ENCODE measurements around the gene PDE5A.
A peak's percentile ranks its signal among the peaks of the same experiment; 100 is the strongest.
"Not testable (repeated sequence)": the region's sequence is repeated elsewhere in the genome, so short reads cannot be mapped to it uniquely, and the experiment has no call there.

PDE5A gene

DNA sequence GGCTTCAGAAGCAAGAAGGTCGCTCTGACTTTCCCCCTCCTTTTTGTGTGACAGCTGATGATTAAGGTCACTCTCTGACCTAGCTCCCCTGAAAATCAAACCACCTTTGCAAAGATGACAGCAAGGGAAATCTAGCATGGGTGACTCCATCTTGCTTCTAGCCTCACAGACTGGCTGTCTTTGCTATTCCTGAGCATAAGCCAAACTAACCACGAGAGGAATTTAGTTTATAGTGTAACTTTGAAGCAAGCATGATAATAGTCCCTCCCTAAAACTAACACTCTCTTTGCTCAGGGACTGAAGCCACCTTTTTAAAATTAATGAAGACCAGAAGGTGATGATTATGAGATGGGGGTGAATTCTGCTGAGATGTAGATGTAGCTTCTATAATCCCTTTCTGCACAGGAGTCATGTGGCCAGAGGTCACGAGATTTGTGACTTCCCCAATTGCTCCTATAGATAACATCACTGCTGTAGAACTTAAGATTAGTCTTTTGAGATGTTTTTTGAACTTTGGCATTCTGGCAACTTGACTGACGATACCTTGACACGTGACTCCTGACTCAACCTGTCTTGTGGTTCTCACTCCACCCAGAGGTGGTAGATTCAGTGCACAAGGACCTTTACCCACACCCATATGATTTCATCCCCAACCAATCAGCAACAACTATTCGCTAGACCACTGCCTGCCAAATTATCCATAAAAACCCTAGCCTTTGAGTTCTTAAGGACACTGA lies 14.9 kb upstream of the PDE5A start:
- FAIRE-seq: no peak

DNA sequence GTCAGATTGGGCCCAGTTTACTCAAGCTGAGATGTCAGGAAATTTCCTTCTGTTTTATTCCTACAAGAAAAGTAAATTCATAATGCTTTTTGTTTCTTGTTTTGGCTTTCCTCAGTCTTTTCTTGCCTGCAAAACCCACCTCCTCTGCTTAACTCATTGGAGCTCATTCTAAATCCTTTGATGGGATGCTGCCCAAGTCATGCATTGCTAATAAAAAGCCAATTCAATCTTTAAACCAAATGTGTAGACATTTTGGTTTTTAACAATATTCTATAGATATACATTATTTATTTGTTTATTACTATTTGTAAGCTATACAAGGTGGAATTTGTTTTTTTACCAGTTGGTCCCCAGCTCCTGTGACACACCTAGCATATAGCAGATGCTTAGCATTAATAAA lies 13.2 kb upstream of the PDE5A start:
- FAIRE-seq: no peak

DNA sequence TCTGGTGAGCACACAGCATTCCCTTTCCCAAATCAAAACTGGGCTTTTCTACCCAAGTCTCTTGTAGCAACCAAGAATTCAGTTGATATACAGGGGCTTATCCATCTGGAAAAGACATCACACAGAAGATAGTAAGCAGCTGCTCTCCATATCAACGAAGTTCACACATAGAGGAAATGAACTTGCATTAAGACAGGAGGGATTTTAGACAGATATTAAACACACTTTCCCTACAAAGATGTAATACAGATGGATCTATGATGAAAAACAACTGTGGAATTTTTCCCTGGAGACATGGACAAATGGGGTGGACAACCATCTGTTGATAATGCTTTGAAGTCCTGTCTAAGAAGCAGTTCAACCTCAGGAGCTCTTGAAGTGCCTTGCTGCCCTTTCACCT lies 9.8 kb upstream of the PDE5A start:
- no peak for FAIRE-seq

DNA sequence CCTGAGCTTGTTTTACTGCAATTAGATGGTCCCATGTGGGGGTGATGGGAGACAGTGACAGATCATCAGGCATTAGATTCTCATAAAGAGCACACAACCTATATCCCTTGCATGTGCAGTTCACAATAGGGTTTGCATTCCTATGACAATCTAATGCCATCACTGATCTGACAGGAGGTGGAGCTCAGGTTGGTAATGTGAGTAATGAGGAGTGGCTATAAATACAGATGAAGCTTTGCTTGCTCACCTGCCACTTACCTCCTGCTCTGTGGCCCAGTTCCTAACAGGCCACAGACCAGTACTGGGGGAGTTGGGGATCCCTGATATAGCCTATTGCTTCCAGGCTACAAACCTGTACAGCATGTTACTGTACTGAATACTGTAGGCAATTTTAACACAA lies 8.2 kb upstream of the PDE5A start:
- FAIRE-seq: not testable (repeated sequence)

DNA sequence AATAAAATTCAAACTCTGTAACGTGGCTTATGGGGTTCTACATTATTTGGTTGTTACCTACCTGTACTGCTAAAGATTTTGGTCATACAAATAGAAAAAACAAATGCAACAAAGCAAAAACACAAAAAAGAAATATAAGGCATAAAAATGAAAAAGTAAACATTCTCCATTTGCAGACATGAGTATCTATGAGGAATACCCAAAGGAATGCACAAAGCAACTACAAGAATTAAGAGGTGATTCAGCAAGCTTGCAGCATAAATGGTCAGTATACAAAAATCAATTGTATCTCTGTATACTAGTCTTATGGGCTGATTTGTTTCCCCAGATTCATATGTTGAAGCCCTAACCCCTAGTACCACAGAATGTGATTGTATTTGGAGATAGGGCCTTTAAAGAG lies 3.6 kb upstream of the PDE5A start:
- FAIRE-seq: no peak

DNA sequence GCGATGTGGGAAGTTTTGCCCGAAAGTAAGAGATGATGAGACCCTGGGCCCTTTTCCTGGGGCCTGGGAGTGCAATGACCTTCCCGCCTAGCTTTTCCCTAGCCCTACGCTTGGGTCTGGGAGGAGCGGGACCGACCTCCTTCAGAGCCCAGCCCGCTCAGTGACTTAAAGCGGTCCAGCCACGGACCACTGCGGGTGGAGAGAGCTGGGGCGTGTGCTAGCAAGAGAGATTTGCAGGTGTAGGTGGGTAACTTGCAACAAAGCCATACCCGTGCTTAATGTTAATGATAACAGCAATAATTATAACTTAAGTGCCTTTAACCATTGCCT lies 503 bp upstream of the PDE5A start:
- no peak for FAIRE-seq

DNA sequence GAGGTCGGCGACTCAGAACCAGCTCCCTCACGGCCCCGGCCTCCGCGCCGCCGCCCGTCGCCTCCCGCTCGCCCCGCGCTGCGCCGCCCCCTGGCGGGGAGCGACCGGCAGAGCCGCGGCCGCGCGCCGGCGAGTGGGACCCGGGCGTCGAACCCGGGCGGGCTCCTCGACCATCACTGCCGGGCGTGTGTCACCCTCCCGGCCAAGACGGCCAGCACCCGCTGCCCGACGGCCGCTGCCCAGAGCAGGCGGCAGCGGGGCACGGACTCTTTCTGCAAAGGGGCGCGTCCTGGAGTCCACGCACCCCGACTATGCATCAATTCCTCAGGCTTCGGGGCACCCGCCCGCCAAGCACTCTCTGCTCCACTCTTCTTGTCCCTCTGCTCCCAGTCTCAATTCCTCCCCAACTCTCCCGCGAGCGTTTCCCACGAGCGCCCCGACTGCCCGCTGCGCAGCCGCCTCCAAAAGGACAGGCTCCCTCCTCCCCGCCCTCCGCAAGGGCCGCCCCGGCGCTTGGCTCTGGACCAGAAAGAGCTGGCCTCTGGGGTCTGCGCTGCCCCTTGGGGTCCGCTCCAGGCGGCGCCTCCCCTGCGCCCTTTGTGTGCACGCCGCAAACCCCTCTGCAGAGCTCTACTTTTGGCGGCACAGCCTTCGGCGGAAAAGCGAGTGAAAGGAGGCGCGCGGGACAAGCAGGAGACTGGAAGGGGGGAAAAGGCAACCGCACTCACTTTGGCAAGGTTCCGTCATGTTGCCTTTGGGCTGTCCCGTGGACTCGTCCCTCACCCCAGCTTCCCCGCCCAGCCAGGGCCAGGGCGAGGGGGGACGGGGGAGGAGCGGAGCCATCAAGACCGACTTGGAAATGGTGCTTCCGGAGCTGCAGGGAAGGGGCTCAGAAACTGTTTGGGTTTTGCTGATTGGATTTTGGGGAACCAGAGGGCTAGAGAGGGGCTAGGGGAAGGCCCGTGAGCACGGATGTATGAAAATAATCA lies 1.0 kb downstream of the PDE5A start:
- FAIRE-seq: no peak

DNA sequence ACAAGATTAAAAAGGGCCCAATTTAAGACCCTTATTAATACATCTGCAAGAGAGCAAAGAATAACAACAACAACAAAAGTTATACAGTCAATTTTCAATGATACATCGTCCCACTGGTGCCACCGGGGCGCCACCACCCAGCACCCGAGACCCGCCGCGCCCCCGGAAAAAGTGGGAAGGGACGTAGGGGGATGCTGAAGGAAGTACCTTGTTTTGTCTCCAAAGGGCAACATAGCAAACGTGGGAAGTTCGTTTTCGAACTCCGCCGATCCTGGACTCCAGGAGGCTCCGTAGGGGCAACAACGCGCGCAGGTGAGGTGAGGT lies 1.7 kb downstream of the PDE5A start:
- FAIRE-seq: no peak

DNA sequence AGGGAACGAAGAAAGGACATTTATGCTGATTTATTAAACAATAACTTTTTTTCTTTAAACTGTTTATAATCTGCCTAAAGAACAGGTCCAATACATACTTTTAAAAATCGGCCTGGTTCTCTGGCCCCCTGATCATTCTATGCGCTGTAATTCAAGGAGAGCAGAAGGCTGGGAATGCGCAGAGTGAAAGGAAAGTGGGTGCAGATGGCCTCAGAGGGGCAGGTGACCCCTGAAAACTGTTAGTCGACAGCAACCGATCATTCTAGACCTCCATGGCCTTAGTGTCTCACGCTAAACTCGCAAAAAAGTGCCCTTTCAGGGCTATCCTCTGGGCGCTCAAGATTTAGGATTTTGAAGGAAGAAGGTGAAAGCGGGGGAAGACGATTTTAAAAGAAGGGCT lies 2.2 kb downstream of the PDE5A start:
- no peak for FAIRE-seq

DNA sequence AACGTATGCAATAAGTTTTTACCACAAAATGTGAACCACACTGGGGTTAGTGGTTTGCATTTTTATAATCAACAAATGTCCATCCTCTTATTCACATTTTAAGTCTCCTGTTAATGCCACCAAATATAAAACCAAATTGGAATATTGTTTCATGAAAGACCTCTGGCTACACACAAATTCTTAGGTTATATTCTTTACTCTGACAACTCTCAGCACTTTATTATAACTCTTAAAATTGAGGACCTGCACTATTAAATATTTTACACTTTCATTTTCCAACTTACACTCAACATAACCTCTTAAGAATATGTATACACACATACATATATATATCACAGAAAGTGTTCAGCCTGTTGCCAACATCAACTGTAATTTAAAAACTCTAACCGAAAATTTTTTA lies 2.8 kb downstream of the PDE5A start:
- no peak for FAIRE-seq

DNA sequence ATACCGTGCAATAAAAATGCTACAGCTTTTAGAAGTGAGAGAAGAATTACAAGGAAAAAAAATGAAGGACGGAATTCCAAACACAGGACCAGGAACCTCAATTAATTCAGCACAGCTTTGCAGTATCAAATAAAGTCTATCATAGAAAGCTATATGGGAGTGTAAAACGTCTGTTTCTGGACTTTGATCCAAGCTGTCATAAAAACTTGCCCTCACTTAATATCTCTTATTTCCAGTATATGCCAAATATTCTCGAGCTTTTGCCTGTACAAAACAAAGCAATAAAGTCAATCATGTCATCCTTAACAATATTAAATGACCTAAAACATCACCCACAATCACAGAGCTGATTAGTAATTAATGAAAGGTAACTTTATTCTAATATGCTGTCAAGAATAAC lies 4.2 kb downstream of the PDE5A start:
- peak; percentile 61 for FAIRE-seq

DNA sequence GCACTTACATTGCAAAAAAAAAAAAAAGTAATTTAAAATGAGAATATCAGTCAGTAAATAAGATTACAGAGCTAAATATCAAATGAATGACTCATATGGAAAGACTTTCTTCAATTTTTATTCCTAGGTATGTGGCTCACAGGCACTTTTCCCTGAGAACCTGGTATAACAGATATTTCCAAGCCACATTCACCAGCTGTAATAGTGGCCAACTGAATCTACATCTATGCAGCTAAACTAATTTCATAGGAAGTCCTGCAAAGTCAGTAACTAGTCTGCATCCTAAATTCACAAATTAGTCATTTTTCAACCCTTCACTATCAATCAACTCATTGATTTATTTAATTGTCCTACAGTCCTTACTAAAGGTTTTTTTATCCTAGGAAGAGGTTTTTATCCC lies 5.6 kb downstream of the PDE5A start:
- no peak for FAIRE-seq

DNA sequence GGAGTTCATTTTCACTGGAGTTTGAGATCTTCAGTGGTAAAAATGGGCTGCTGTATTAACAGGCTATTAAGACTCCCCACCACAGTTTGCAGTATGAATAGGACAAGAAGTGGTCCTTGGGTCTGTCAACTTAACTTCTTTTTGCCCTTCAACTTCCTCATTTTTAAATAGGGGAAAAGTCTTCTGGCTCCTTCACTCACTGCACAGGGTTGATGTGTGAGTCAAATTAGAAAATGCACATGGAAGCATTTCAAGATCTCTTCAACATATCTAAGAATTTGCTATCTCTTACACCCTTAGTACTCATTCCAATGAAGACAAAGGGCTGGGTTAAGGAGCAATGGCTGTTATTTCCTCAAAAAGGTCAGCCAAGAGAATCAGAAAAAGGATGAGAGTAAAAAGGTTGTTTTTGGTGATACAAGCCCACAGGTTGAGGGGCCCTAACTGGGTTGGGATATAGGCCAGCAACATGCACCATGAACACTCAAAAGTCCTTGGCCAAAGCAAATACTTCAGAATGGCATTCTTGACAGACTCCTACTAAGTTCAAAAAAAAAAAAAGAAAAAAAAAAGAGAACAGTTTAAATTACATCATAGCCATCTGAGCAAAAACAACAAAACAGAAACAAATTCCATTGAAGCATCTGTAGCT lies 13.4 kb downstream of the PDE5A start:
- no peak for FAIRE-seq

DNA sequence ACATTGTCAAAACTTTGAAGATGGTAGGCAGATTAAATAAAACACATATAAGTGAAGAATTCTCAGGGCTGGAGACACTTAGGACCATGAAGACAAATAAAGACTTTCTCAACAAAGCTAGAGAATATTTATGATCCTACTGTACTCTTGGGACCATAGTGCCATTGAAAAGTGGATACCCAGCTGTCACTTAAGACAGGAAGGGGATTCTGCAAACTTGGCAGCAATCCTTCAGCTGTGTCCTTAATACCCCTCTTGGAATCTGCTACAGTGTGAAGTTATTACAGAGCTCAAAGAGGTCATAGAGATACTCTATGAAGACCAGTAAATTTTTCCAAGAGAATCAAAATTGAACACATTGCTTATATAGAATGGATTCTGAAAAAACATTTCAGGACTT lies 24.3 kb downstream of the PDE5A start:
- FAIRE-seq: no peak

DNA sequence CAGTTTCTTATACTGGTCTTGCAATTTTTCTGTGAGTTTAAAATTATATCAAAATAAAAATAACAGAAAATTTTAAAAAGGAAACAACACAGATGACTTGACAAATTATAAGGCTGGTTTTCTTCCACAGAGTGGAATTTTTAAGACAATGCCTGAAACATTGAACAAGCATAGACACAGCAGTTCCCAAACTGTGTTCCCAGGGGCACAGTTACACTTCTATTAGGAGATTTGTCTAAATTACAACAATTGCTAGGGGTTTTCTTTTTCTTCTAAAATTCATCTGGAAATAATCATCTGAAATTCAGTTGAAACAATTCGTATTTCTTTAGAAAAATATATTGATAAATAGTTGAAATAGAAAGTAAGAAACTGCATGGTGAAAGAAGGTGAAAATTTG lies 26.2 kb downstream of the PDE5A start:
- FAIRE-seq: no peak

DNA sequence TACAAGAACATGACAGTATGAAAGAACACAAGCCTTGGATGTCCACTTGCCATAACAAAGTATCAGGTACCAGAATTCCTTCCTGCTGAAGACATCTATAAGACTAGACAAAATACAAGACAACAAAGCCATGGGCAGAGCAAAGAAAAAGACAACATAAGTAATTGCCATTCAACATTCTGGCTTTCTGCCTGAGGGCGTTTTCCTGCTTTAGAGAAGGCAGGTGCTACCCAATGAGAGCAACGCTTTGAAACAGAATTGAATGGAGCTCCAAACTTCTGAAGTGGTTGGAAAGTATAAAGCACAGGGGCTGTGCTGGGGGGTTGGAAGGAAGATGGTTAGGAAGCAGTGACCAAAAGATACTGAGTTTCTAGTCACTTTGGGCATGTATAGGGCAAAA lies 30.1 kb downstream of the PDE5A start:
- no peak for FAIRE-seq

DNA sequence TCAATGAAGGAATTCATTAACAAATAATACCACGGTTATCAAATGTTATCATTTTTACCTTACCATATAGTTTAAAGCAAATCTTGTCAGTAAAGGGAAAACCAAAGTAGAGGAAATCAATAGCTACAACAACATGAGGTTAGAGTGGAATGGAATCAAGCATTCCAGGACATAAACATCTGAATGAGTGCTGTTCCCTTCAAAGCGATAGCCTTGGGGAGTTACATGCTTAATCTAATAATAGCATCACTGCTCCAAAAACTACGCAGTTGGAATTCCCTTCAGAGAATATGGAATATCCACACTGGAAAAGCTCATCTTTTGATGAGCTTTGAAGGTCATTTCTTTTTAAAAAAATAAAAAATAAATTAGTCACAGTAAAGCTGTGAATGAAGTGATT lies 31.2 kb downstream of the PDE5A start:
- FAIRE-seq: no peak

DNA sequence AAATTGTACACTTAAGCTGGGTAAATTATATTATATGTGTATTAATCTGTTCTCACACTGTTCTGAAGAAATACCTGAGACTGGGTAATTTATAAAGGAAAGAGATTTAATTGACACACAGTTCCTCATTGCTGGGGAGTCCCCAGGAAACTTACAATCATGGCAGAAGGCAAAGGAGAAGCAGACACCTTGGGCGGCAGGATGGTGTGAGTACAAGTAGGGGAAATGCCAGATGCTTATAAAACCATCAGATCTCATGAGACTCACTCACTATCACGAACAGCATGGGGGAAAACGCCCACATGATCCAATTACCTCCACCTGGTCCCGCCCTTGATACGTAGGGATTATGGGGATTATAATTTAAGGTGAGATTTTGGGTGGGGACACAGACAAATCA lies 34.9 kb downstream of the PDE5A start:
- no peak for FAIRE-seq

DNA sequence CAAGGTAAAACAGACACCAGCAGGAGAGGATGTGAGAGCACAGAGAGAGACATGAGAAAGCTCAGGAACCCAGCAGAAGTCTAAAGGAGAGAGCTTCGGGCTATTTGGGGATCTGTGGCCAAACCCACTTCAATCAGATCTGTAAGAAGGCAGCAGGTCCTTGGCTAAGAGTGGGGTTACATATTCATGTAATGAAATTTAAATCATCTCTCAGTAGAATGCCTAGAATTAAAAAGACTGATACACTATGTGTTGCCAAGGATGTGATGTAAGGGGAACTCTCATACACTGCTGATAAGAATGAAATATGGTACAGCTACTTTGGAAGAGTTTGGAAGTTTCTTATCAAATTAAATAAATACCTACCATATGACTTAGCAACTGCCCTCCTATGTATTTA lies 35.8 kb downstream of the PDE5A start:
- FAIRE-seq: no peak

DNA sequence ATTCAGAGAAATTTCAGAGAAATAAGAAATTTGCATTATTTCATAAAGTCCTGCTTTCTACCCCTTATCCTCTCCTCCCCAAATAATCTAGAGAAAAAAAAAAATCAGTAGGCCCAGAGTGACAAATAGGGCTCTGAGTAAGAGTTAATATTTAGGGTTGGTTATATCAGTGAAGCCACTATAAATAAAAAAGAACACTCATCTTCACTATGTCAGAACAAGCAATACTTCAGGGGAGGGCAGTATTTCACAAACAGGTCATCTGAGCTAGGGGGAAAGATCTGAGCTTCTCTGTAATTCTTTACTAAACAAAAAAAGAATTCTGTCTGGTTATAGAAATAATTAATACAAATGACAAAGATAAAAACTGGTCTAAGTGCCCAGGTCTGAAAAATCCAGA lies 39.4 kb downstream of the PDE5A start:
- FAIRE-seq: no peak

DNA sequence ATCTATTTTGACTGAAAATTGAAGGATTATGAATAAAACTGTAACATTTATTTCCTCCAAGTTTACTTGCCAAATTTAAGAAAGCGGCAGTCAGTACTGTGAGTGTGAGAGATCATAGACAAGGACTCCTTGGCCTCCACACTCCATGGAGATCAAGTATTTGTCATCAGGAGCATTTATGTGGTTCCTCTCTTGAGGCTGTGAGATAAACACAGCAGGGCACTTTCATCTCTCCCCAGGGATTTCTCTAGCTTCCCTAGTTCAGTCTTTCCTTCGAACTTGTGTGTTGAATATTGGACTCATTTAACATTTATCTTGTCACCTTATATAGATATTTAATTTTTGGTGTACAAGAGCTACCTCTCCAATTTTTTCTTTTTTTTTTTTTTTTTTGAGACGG lies 40.8 kb downstream of the PDE5A start:
- no peak for FAIRE-seq

DNA sequence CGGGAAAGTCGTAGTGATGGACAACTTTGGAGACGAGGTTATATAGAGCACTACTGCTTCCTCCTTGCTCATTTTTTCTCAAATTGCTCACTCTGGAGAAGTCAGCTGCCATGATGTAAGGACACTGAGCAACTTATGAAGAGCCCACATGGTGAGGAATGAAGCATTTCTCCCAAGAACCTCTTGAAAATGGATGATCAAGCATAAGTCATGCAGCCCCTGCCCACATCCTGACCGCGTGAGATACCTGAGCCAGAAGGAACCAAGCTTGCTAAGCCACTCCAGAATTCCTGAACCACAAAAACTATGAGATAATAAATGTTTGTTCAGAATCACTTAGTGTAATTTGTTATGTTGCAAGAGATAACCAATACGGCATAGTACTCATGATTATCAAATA lies 42.8 kb downstream of the PDE5A start:
- no peak for FAIRE-seq

DNA sequence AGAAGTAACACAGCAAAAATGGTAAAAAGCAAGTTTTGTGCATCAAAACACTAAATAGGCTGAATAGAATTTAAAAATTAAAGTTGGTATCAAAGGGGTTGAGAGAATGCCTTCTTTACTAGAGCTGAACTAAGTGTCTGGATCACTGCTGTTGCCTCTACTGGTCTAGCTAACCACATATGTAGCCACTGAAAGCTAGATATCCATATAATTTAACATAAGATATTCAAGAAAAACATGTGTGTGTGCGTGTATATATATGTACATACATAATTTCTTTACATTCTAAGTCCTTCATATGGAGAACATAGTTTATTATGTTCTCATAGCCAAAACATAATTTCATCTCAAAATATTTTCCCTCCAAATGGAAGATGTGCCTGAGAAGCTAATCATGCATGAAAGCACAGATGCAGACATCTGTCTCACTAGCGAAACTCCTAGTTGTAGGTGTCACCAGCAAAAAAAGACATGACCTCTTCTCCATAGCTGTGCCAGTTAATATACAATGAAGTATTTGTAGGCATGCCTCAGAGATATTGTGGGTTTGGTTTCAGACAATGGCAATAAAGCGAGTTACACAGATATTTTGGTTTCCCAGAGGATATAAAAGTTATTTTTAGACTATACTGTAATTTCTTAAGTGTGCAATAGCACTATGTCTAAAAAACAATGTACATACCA lies 47.3 kb downstream of the PDE5A start:
- no peak for FAIRE-seq
